Loucy (cell line): Measurements from ENCODE around the gene BCO2.

Experiments
- H2AFZ ChIP-seq: fragments of 200-600 bp; sonication (generic); 2 replicates; pipeline ENCODE4 v1.6.0; 2016; ENCODE audit warnings: antibody characterized with exemption, mild to moderate bottlenecking, low read length, moderate library complexity
- H3F3A ChIP-seq: fragments of 200-600 bp; 2 replicates; pipeline ENCODE4 v1.6.0; 2016; ENCODE audit warnings: antibody characterized with exemption, low read depth, mild to moderate bottlenecking
- H3K27me3 ChIP-seq: fragments of 200-600 bp; sonication (generic); 2 replicates; pipeline ENCODE4 v1.6.1; 2014; ENCODE audit warnings: low read length, mild to moderate bottlenecking; ENCODE audit not compliant: insufficient read depth, poor library complexity, severe bottlenecking
- H3K36me3 ChIP-seq: fragments of 200-600 bp; sonication (generic); 2 replicates; pipeline ENCODE4 v1.6.1; 2016; ENCODE audit warnings: low read length; ENCODE audit not compliant: insufficient read depth
- H3K4me1 ChIP-seq: fragments of 200-600 bp; sonication (generic); 2 replicates; pipeline ENCODE4 v1.5.1; 2014; ENCODE audit warnings: low read length, mild to moderate bottlenecking; ENCODE audit not compliant: insufficient read depth, poor library complexity, severe bottlenecking
- H3K4me2 ChIP-seq: fragments of 200-600 bp; sonication (generic); 2 replicates; pipeline ENCODE4 v1.6.0; 2014; ENCODE audit warnings: antibody characterized with exemption, low read length, low read depth, mild to moderate bottlenecking; ENCODE audit not compliant: poor library complexity, severe bottlenecking
- H3K4me3 ChIP-seq: fragments of 200-600 bp; sonication (generic); 2 replicates; pipeline ENCODE4 v1.5.1; 2014; ENCODE audit warnings: low read length, mild to moderate bottlenecking, mixed read lengths; ENCODE audit not compliant: poor library complexity, severe bottlenecking
- H3K79me2 ChIP-seq: fragments of 200-600 bp; sonication (generic); 2 replicates; pipeline ENCODE4 v1.6.1; 2014; ENCODE audit warnings: low read length; ENCODE audit not compliant: insufficient read depth
- H3K9ac ChIP-seq: fragments of 200-600 bp; sonication (generic); 2 replicates; pipeline ENCODE4 v1.6.0; 2014; ENCODE audit warnings: mild to moderate bottlenecking, low read depth, low read length, moderate library complexity; ENCODE audit not compliant: poor library complexity, severe bottlenecking
- H3K9me2 ChIP-seq: fragments of 200-600 bp; sonication (generic); replicated peaks from 2 replicates; pipeline ENCODE4 v1.6.1; 2016; ENCODE audit warnings: low read depth, low read length, mixed read lengths
- H3K9me3 ChIP-seq: fragments of 200-600 bp; sonication (generic); 2 replicates; pipeline ENCODE4 v1.6.1; 2014; ENCODE audit warnings: mild to moderate bottlenecking, antibody characterized with exemption, low read length, low read depth; ENCODE audit not compliant: insufficient read depth
- H4K20me1 ChIP-seq: fragments of 200-600 bp; sonication (generic); 2 replicates; pipeline ENCODE4 v1.6.0; 2014; ENCODE audit warnings: antibody characterized with exemption, low read length, mild to moderate bottlenecking; ENCODE audit not compliant: insufficient read depth, poor library complexity, severe bottlenecking
- CTCF ChIP-seq: fragments of 200-600 bp; sonication (generic); conservative IDR thresholded peaks from 2 replicates; pipeline ENCODE4 v1.5.1; 2014; ENCODE audit warnings: mild to moderate bottlenecking, antibody characterized with exemption, low read length
- EZH2phosphoT487 ChIP-seq: fragments of 200-600 bp; IDR thresholded peaks from 2 replicates; pipeline ENCODE4 v1.6.1; 2018; ENCODE audit warnings: antibody characterized with exemption, mild to moderate bottlenecking, moderate library complexity, borderline replicate concordance

Gene BCO2

GRCh38 chr11:112206071-112206470, 30.8 kb downstream of the BCO2 start:
- H3F3A ChIP-seq: no peaks in the 10 kb centered on the region
- H3K36me3 ChIP-seq: no peaks in the 10 kb centered on the region
- no peak overlapping the region for H3K4me2 ChIP-seq
- H4K20me1 ChIP-seq: no peaks in the 10 kb centered on the region
- TF ChIP-seq EZH2phosphoT487: no peak
- no peak for TF ChIP-seq CTCF
- no peak overlapping the region for H2AFZ ChIP-seq
- no peaks in the 10 kb centered on the region for H3K9me2 ChIP-seq
- no peak overlapping the region for H3K4me3 ChIP-seq
- no peak overlapping the region for H3K9ac ChIP-seq
- H3K4me1 ChIP-seq: peaks cover 2% of the 10 kb centered on the region
- no peaks in the 10 kb centered on the region for H3K27me3 ChIP-seq
- no peaks in the 10 kb centered on the region for H3K79me2 ChIP-seq
- no peaks in the 10 kb centered on the region for H3K9me3 ChIP-seq

GRCh38 chr11:112210890-112211289, 35.6 kb downstream of the BCO2 start:
- Histone ChIP-seq H3K9me2 (no peaks in the 10 kb centered on the region), H3K4me2 (peak overlapping the region; percentile 60), H3K79me2 (no peaks in the 10 kb centered on the region), H3K27me3 (no peaks in the 10 kb centered on the region), H3K4me1 (peaks cover 16% of the 10 kb centered on the region), H3F3A (no peaks in the 10 kb centered on the region), H3K9ac (no peak overlapping the region), H3K36me3 (no peaks in the 10 kb centered on the region), H2AFZ (no peak overlapping the region), H3K9me3 (no peaks in the 10 kb centered on the region), H3K4me3 (no peak overlapping the region), H4K20me1 (no peaks in the 10 kb centered on the region)
- TF ChIP-seq CTCF: no peak
- TF ChIP-seq EZH2phosphoT487: no peak

GRCh38 chr11:112211536-112211935, 36.2 kb downstream of the BCO2 start:
- Histone ChIP-seq H4K20me1 (no peaks in the 10 kb centered on the region), H3K9me2 (no peaks in the 10 kb centered on the region), H3K9ac (no peak overlapping the region), H3K9me3 (no peaks in the 10 kb centered on the region), H2AFZ (no peak overlapping the region), H3K79me2 (no peaks in the 10 kb centered on the region), H3K4me3 (no peak overlapping the region), H3K36me3 (no peaks in the 10 kb centered on the region), H3K27me3 (no peaks in the 10 kb centered on the region), H3K4me1 (peaks cover 16% of the 10 kb centered on the region), H3F3A (no peaks in the 10 kb centered on the region), H3K4me2 (peak overlapping the region; percentile 60)
- TF ChIP-seq CTCF: no peak
- TF ChIP-seq EZH2phosphoT487: no peak
